WTC11 (cell line): ENCODE results near the gene PPP2R5E.

Source experiments
- ATF1 ChIP-seq: sonication (generic); formaldehyde crosslinking; IDR thresholded peaks from 2 replicates; pipeline ENCODE4 v1.8.1; 2023; ENCODE audit warnings: mild to moderate bottlenecking, moderate library complexity, missing genetic modification reagents
- CBFB ChIP-seq: sonication (generic); formaldehyde crosslinking; IDR thresholded peaks from 2 replicates; pipeline ENCODE4 v1.8.1; 2022; ENCODE audit warnings: mild to moderate bottlenecking, low read depth, missing genetic modification reagents
- GTF2I ChIP-seq: fragments of 250-450 bp; sonication (Bioruptor Pico); conservative IDR thresholded peaks from 2 replicates; pipeline ENCODE4 v1.4.0; 2021; ENCODE audit warnings: mild to moderate bottlenecking
- MYBL2 ChIP-seq: sonication (generic); formaldehyde crosslinking; IDR thresholded peaks from 2 replicates; pipeline ENCODE4 v1.8.1; 2023; ENCODE audit warnings: mild to moderate bottlenecking, moderate library complexity, missing genetic modification reagents
- NFYB ChIP-seq: sonication (generic); formaldehyde crosslinking; conservative IDR thresholded peaks from 2 replicates; pipeline ENCODE4 v1.8.0; 2022; ENCODE audit warnings: low read depth, missing genetic modification reagents
- NR3C1 ChIP-seq: sonication (generic); formaldehyde crosslinking; conservative IDR thresholded peaks from 2 replicates; pipeline ENCODE4 v1.8.1; 2023; ENCODE audit warnings: low read depth, mild to moderate bottlenecking, missing genetic modification reagents
- ZNF138 ChIP-seq: sonication (generic); formaldehyde crosslinking; conservative IDR thresholded peaks from 2 replicates; pipeline ENCODE4 v1.8.1; 2022; ENCODE audit warnings: mild to moderate bottlenecking, moderate library complexity, missing genetic modification reagents
- ZNF317 ChIP-seq: sonication (generic); formaldehyde crosslinking; IDR thresholded peaks from 2 replicates; pipeline ENCODE4 v1.8.1; 2023; ENCODE audit warnings: low read depth, mild to moderate bottlenecking, moderate library complexity, missing genetic modification reagents, borderline replicate concordance
- TF ChIP-seq, protein P1 (sequence below): sonication (generic); formaldehyde crosslinking; IDR thresholded peaks from 2 replicates; pipeline ENCODE4 v1.8.1; 2022; ENCODE audit warnings: low read depth, missing genetic modification reagents, borderline replicate concordance
- TF ChIP-seq, protein P2 (sequence below): fragments of 200-600 bp; IDR thresholded peaks from 2 replicates; pipeline ENCODE4 v1.8.0; 2022; ENCODE audit warnings: antibody characterized with exemption
- TF ChIP-seq, protein P3 (sequence below): sonication (generic); formaldehyde crosslinking; IDR thresholded peaks from 2 replicates; pipeline ENCODE4 v1.8.1; 2023; ENCODE audit warnings: mild to moderate bottlenecking, missing genetic modification reagents, moderate library complexity
- TF ChIP-seq, protein P4 (sequence below): sonication (generic); formaldehyde crosslinking; IDR thresholded peaks from 2 replicates; pipeline ENCODE4 v1.8.0; 2022; ENCODE audit warnings: mild to moderate bottlenecking, missing genetic modification reagents
- TF ChIP-seq, protein P5 (sequence below): sonication (generic); formaldehyde crosslinking; IDR thresholded peaks from 2 replicates; pipeline ENCODE4 v1.8.1; 2023; ENCODE audit warnings: mild to moderate bottlenecking, missing genetic modification reagents
- TF ChIP-seq, protein P6 (sequence below): sonication (generic); formaldehyde crosslinking; conservative IDR thresholded peaks from 2 replicates; pipeline ENCODE4 v1.8.1; 2022; ENCODE audit warnings: mild to moderate bottlenecking, missing genetic modification reagents

DNA sequence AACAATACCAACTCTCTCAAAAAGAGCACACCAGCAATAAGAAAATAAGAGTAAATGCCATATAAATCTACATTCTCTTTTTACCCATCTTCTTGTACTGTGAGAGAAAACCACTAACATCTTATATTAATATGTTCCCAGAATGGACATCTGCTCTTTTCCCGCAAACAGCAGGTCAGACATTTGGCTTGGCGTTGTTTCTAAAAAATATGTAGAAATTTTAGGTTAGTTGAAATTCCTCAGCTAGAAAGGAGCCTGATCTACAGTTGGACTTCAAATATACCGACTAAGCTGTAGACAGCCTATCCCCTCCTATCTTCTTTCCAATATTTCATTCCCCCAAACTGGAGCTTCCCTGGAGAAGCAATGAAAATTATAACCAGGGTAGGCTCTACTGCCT lies 88.7 kb downstream of the PPP2R5E start:
- TF ChIP-seq, protein P1, sequence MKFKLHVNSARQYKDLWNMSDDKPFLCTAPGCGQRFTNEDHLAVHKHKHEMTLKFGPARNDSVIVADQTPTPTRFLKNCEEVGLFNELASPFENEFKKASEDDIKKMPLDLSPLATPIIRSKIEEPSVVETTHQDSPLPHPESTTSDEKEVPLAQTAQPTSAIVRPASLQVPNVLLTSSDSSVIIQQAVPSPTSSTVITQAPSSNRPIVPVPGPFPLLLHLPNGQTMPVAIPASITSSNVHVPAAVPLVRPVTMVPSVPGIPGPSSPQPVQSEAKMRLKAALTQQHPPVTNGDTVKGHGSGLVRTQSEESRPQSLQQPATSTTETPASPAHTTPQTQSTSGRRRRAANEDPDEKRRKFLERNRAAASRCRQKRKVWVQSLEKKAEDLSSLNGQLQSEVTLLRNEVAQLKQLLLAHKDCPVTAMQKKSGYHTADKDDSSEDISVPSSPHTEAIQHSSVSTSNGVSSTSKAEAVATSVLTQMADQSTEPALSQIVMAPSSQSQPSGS (CRISPR knock-in tag) = no peak
- TF ChIP-seq NFYB (CRISPR knock-in tag) = no peak
- TF ChIP-seq GTF2I (CRISPR knock-in tag) = no peak
- no peak for TF ChIP-seq MYBL2 (CRISPR knock-in tag)
- TF ChIP-seq, protein P2, sequence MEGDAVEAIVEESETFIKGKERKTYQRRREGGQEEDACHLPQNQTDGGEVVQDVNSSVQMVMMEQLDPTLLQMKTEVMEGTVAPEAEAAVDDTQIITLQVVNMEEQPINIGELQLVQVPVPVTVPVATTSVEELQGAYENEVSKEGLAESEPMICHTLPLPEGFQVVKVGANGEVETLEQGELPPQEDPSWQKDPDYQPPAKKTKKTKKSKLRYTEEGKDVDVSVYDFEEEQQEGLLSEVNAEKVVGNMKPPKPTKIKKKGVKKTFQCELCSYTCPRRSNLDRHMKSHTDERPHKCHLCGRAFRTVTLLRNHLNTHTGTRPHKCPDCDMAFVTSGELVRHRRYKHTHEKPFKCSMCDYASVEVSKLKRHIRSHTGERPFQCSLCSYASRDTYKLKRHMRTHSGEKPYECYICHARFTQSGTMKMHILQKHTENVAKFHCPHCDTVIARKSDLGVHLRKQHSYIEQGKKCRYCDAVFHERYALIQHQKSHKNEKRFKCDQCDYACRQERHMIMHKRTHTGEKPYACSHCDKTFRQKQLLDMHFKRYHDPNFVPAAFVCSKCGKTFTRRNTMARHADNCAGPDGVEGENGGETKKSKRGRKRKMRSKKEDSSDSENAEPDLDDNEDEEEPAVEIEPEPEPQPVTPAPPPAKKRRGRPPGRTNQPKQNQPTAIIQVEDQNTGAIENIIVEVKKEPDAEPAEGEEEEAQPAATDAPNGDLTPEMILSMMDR = no peak
- TF ChIP-seq, protein P3, sequence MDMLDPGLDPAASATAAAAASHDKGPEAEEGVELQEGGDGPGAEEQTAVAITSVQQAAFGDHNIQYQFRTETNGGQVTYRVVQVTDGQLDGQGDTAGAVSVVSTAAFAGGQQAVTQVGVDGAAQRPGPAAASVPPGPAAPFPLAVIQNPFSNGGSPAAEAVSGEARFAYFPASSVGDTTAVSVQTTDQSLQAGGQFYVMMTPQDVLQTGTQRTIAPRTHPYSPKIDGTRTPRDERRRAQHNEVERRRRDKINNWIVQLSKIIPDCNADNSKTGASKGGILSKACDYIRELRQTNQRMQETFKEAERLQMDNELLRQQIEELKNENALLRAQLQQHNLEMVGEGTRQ = no peak
- TF ChIP-seq ZNF317 = no peak
- no peak for TF ChIP-seq CBFB (CRISPR knock-in tag)
- TF ChIP-seq, protein P4, sequence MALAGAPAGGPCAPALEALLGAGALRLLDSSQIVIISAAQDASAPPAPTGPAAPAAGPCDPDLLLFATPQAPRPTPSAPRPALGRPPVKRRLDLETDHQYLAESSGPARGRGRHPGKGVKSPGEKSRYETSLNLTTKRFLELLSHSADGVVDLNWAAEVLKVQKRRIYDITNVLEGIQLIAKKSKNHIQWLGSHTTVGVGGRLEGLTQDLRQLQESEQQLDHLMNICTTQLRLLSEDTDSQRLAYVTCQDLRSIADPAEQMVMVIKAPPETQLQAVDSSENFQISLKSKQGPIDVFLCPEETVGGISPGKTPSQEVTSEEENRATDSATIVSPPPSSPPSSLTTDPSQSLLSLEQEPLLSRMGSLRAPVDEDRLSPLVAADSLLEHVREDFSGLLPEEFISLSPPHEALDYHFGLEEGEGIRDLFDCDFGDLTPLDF (CRISPR knock-in tag) = no peak
- TF ChIP-seq ATF1 = no peak
- TF ChIP-seq, protein P5, sequence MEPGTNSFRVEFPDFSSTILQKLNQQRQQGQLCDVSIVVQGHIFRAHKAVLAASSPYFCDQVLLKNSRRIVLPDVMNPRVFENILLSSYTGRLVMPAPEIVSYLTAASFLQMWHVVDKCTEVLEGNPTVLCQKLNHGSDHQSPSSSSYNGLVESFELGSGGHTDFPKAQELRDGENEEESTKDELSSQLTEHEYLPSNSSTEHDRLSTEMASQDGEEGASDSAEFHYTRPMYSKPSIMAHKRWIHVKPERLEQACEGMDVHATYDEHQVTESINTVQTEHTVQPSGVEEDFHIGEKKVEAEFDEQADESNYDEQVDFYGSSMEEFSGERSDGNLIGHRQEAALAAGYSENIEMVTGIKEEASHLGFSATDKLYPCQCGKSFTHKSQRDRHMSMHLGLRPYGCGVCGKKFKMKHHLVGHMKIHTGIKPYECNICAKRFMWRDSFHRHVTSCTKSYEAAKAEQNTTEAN (CRISPR knock-in tag) = no peak
- TF ChIP-seq, protein P6, sequence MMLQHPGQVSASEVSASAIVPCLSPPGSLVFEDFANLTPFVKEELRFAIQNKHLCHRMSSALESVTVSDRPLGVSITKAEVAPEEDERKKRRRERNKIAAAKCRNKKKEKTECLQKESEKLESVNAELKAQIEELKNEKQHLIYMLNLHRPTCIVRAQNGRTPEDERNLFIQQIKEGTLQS (CRISPR knock-in tag) = no peak
- TF ChIP-seq NR3C1 (CRISPR knock-in tag) = no peak
- no peak for TF ChIP-seq ZNF138 (CRISPR knock-in tag)
